CD4-positive, alpha-beta T cell treated with Interleukin-15 for 4 hours (primary cell): Measurements from ENCODE around the gene VSX2.
"Not testable (repeated sequence)": the region's sequence is repeated elsewhere in the genome, so short reads cannot be mapped to it uniquely, and the experiment has no call there.

Experiments
- DNase-seq: peaks from one replicate; pipeline ENCODE4 v3.0.0-alpha.2; 2020; ENCODE audit warnings: low spot score

The VSX2 gene

GRCh38 chr14:74259513-74259912, 20.3 kb downstream of the VSX2 start:
- no peak for DNase-seq

GRCh38 chr14:74260525-74261233, 21.4 kb downstream of the VSX2 start:
- DNase-seq: no peak

- DNase-seq: no peak
These were observed 22.0 kb downstream of the VSX2 start for GRCh38 chr14:74261288-74261687.

GRCh38 chr14:74262076-74262475, 22.8 kb downstream of the VSX2 start:
- DNase-seq: no peak

- no peak for DNase-seq
These were observed 23.9 kb downstream of the VSX2 start for GRCh38 chr14:74263181-74263580.

GRCh38 chr14:74263921-74264320, 24.7 kb downstream of the VSX2 start:
- DNase-seq: no peak

GRCh38 chr14:74265301-74265965, 26.2 kb downstream of the VSX2 start:
- no peak for DNase-seq

GRCh38 chr14:74267588-74267987, 28.3 kb downstream of the VSX2 start:
- DNase-seq: no peak

- not testable (repeated sequence) for DNase-seq
These were observed 31.3 kb downstream of the VSX2 start for GRCh38 chr14:74270382-74271177.

GRCh38 chr14:74271365-74271764, 32.1 kb downstream of the VSX2 start:
- DNase-seq: no peak

- DNase-seq: no peak
These were observed 36.1 kb downstream of the VSX2 start for GRCh38 chr14:74275241-74275841.

GRCh38 chr14:74278080-74278479, 38.8 kb downstream of the VSX2 start:
- DNase-seq: no peak

GRCh38 chr14:74281069-74281468, 41.8 kb downstream of the VSX2 start:
- DNase-seq: no peak

GRCh38 chr14:74286736-74287135, 47.5 kb downstream of the VSX2 start:
- DNase-seq: no peak

GRCh38 chr14:74289801-74290200, 50.6 kb downstream of the VSX2 start:
- no peak for DNase-seq

GRCh38 chr14:74290415-74290814, 51.2 kb downstream of the VSX2 start:
- DNase-seq: peak; percentile 10

- no peak for DNase-seq
These were observed 52.8 kb downstream of the VSX2 start for GRCh38 chr14:74292061-74292460.

- no peak for DNase-seq
These were observed 54.4 kb downstream of the VSX2 start for GRCh38 chr14:74293606-74294005.

- no peak for DNase-seq
These were observed 56.8 kb downstream of the VSX2 start for GRCh38 chr14:74296037-74296467.

GRCh38 chr14:74297986-74298385, 58.7 kb downstream of the VSX2 start:
- no peak for DNase-seq

GRCh38 chr14:74299061-74299545, 59.9 kb downstream of the VSX2 start:
- DNase-seq: peak; percentile 68

GRCh38 chr14:74301594-74302151, 62.4 kb downstream of the VSX2 start:
- DNase-seq: no peak
